ENCODE data around the gene UCP3.

DNA sequence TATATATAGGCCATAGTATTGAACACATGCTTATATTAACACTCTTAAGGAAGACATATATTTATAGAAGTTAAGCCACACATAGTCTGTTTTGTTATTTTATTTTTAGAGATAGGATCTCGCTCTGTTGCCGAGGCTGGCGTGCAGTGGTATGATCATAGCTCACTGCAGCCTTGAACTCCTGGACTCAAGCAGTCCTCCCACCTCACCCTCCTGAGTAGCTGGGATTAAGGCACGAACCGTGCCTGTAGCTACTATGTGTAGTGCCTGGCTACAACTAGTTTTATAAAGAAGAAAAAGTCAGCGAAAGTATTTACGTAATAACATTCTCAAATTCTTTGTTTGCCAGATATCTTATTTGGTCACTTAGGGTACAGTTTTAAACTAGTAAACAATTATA lies 20.7 kb downstream of the UCP3 start:
- TF ChIP-seq, protein P1, sequence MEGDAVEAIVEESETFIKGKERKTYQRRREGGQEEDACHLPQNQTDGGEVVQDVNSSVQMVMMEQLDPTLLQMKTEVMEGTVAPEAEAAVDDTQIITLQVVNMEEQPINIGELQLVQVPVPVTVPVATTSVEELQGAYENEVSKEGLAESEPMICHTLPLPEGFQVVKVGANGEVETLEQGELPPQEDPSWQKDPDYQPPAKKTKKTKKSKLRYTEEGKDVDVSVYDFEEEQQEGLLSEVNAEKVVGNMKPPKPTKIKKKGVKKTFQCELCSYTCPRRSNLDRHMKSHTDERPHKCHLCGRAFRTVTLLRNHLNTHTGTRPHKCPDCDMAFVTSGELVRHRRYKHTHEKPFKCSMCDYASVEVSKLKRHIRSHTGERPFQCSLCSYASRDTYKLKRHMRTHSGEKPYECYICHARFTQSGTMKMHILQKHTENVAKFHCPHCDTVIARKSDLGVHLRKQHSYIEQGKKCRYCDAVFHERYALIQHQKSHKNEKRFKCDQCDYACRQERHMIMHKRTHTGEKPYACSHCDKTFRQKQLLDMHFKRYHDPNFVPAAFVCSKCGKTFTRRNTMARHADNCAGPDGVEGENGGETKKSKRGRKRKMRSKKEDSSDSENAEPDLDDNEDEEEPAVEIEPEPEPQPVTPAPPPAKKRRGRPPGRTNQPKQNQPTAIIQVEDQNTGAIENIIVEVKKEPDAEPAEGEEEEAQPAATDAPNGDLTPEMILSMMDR (IDR thresholded peaks at IDR 0.05; ENCODE audit: insufficient read depth, low read length, poor library complexity, severe bottlenecking), result no peak
- no peak for TF ChIP-seq EZH2phosphoT487 (conservative IDR thresholded peaks at IDR 0.05; ENCODE audit: low read length)

Measured in SU-DHL-6 (cell line).